CD4-positive, alpha-beta memory T cell (primary cell): ENCODE results near the gene LDB2. TPM values are rescaled to one million over a fixed set of nuclear protein-coding genes. Genes with fewer than 3 reads are reported as not detected.
"Not testable (repeated sequence)": the region's sequence is repeated elsewhere in the genome, so short reads cannot be mapped to it uniquely, and the experiment has no call there.

Experiments
- CTCF ChIA-PET: fragments of 350-600 bp; sonication (Branson Sonifier 250); formaldehyde crosslinking; loops from one replicate; lab custom pipeline; 2021; ENCODE audit warnings: inconsistent platforms; ENCODE audit not compliant: partially characterized antibody; lab: Charles Lee
- POLR2A ChIA-PET: fragments of 350-600 bp; sonication (Branson Sonifier 250); formaldehyde crosslinking; loops from one replicate; lab custom pipeline; 2021; ENCODE audit not compliant: partially characterized antibody; lab: Charles Lee
- DNase-seq, 5 donors: peaks; one replicate each; pipeline versions ENCODE4 v3.0.0 to v3.0.0-alpha.2; 2020 to 2022; ENCODE audit warnings: mixed read lengths in 1 of 5
- H3K27ac ChIP-seq: one replicate; pipeline ENCODE4 v1.7.0; 2013; ENCODE audit warnings: low read depth, low read length
- H3K27me3 ChIP-seq: 2 replicates; pipeline ENCODE4 v1.7.0; 2013; ENCODE audit warnings: mild to moderate bottlenecking, low read length, moderate library complexity; ENCODE audit not compliant: insufficient read depth
- H3K36me3 ChIP-seq: 2 replicates; pipeline ENCODE4 v1.7.0; 2013; ENCODE audit warnings: mild to moderate bottlenecking, low read length, moderate library complexity; ENCODE audit not compliant: insufficient read depth
- H3K4me1 ChIP-seq: 2 replicates; pipeline ENCODE4 v1.7.0; 2013; ENCODE audit warnings: mild to moderate bottlenecking, low read length, moderate library complexity; ENCODE audit not compliant: insufficient read depth
- H3K4me3 ChIP-seq, 2 donors: one replicate each; pipeline ENCODE4 v1.7.0; 2013; ENCODE audit warnings: low read length in 2 of 2, mild to moderate bottlenecking in 1 of 2
- H3K9me3 ChIP-seq, 2 donors: one replicate each; pipeline ENCODE4 v1.7.0; 2013; ENCODE audit warnings: low read length in 2 of 2, control low read depth in 1 of 2; ENCODE audit not compliant: control insufficient read depth in 1 of 2
- H3K27ac Mint-ChIP-seq, 7 donors: one replicate each; pipeline ENCODE4 v1.8.0; 2020 to 2021; ENCODE audit warnings: mixed read lengths in 7 of 7, mild to moderate bottlenecking in 6 of 7, inconsistent platforms in 3 of 7, moderate library complexity in 3 of 7
- H3K27me3 Mint-ChIP-seq, 2 donors: one replicate each; pipeline ENCODE4 v1.8.0; 2020 to 2021; ENCODE audit warnings: mixed read lengths in 2 of 2
- H3K36me3 Mint-ChIP-seq, 2 donors: one replicate each; pipeline ENCODE4 v1.8.0; 2020 to 2021; ENCODE audit warnings: mixed read lengths in 2 of 2, inconsistent platforms in 1 of 2, mild to moderate bottlenecking in 1 of 2
- H3K4me1 Mint-ChIP-seq, 4 donors: one replicate each; pipeline ENCODE4 v1.8.0; 2020 to 2021; ENCODE audit warnings: mixed read lengths in 4 of 4, mild to moderate bottlenecking in 1 of 4
- H3K4me3 Mint-ChIP-seq, 8 donors: one replicate each; pipeline ENCODE4 v1.8.0; 2020 to 2021; ENCODE audit warnings: mixed read lengths in 8 of 8, mild to moderate bottlenecking in 7 of 8, moderate library complexity in 6 of 8, inconsistent platforms in 3 of 8
- H3K9me3 Mint-ChIP-seq, 8 donors: one replicate each; pipeline ENCODE4 v1.8.0; 2020 to 2021; ENCODE audit warnings: mixed read lengths in 8 of 8, mild to moderate bottlenecking in 5 of 8, inconsistent platforms in 3 of 8, moderate library complexity in 1 of 8
- intact Hi-C: fragments of 100-400 bp; cut with micrococcal nuclease; formaldehyde crosslinking; loops from one replicate; pipeline ENCODE4 v1.15.1; 2023
- polyA plus RNA-seq, 2 donors: library from polyadenylated mRNA; unstranded; fragments of 300-500 nt; fragmentation: Illumina TruSeq; gene quantifications; one replicate each; pipeline ENCODE4 v1.2.3, GENCODE V29; 2021
- total RNA-seq, 2 experiments: library from RNA; stranded (reverse); gene quantifications; one replicate each; pipeline ENCODE4 v1.2.3, GENCODE V29; 2021

Gene LDB2
- total and polyA plus RNA-seq, 4 experiments from 2014 or later: not detected

GRCh38 chr4:16524911-16525554 lies 373.4 kb downstream of the LDB2 start:
- peaks cover 0 to 4% (median 0%) of the 10 kb centered on the region in 8 donors for H3K9me3 Mint-ChIP-seq
- intact Hi-C loops: no loop called here
- no peak overlapping the region for H3K27ac ChIP-seq
- no peak overlapping the region for H3K4me3 ChIP-seq
- no peaks in the 10 kb centered on the region for H3K9me3 ChIP-seq
- H3K36me3 Mint-ChIP-seq: no peaks in the 10 kb centered on the region
- ChIA-PET POLR2A (no interaction called here), CTCF (no interaction called here)
- DNase-seq: no peak
- no peaks in the 10 kb centered on the region for H3K4me1 ChIP-seq
- no peaks in the 10 kb centered on the region for H3K36me3 ChIP-seq
- H3K4me1 Mint-ChIP-seq: no peaks in the 10 kb centered on the region
- H3K27ac Mint-ChIP-seq: no peak overlapping the region
- H3K4me3 Mint-ChIP-seq: no peak overlapping the region
- no peaks in the 10 kb centered on the region for H3K27me3 ChIP-seq
- H3K27me3 Mint-ChIP-seq: no peaks in the 10 kb centered on the region

GRCh38 chr4:16524406-16524805 lies 374.0 kb downstream of the LDB2 start:
- Mint-ChIP-seq H3K4me3 (no peak overlapping the region), H3K36me3 (no peaks in the 10 kb centered on the region), H3K4me1 (no peaks in the 10 kb centered on the region), H3K9me3 (peaks cover 0 to 2% (median 0%) of the 10 kb centered on the region in 8 donors), H3K27ac (no peak overlapping the region), H3K27me3 (no peaks in the 10 kb centered on the region)
- no peaks in the 10 kb centered on the region for H3K27me3 ChIP-seq
- ChIA-PET CTCF (no interaction called here), POLR2A (no interaction called here)
- intact Hi-C loops: no loop called here
- H3K4me3 ChIP-seq: no peak overlapping the region
- no peaks in the 10 kb centered on the region for H3K9me3 ChIP-seq
- H3K4me1 ChIP-seq: no peaks in the 10 kb centered on the region
- no peak overlapping the region for H3K27ac ChIP-seq
- no peak for DNase-seq
- no peaks in the 10 kb centered on the region for H3K36me3 ChIP-seq

GRCh38 chr4:16523526-16523925 lies 374.9 kb downstream of the LDB2 start:
- H3K4me1 Mint-ChIP-seq, H3K4me3 ChIP-seq, H3K9me3 Mint-ChIP-seq, H3K9me3 ChIP-seq, POLR2A ChIA-PET, H3K36me3 Mint-ChIP-seq, H3K27me3 Mint-ChIP-seq, H3K4me1 ChIP-seq, CTCF ChIA-PET, H3K36me3 ChIP-seq, DNase-seq, H3K27ac Mint-ChIP-seq, H3K27me3 ChIP-seq, intact Hi-C loops, H3K4me3 Mint-ChIP-seq, H3K27ac ChIP-seq: not testable (repeated sequence)

- H3K27ac Mint-ChIP-seq: no peak overlapping the region
- no peak overlapping the region for H3K4me3 Mint-ChIP-seq
- H3K9me3 Mint-ChIP-seq: peaks cover 0 to 2% (median 0%) of the 10 kb centered on the region in 8 donors
- POLR2A ChIA-PET: no interaction called here
- intact Hi-C loops: no loop called here
- no peaks in the 10 kb centered on the region for H3K36me3 Mint-ChIP-seq
- Histone ChIP-seq H3K9me3 (peaks cover 0 to 4% of the 10 kb centered on the region in 2 donors), H3K27me3 (no peaks in the 10 kb centered on the region), H3K27ac (no peak overlapping the region), H3K36me3 (no peaks in the 10 kb centered on the region), H3K4me1 (no peaks in the 10 kb centered on the region), H3K4me3 (no peak overlapping the region)
- no peaks in the 10 kb centered on the region for H3K4me1 Mint-ChIP-seq
- CTCF ChIA-PET: no interaction called here
- H3K27me3 Mint-ChIP-seq: no peaks in the 10 kb centered on the region
- DNase-seq: no peak
These were observed 377.1 kb downstream of the LDB2 start for GRCh38 chr4:16521156-16521915.

- CTCF ChIA-PET: no interaction called here
- POLR2A ChIA-PET: no interaction called here
- Mint-ChIP-seq H3K27me3 (no peaks in the 10 kb centered on the region), H3K4me3 (no peak overlapping the region), H3K4me1 (no peaks in the 10 kb centered on the region), H3K36me3 (no peaks in the 10 kb centered on the region), H3K27ac (no peak overlapping the region), H3K9me3 (peaks cover 0 to 4% (median 0%) of the 10 kb centered on the region in 8 donors)
- Histone ChIP-seq H3K4me3 (no peak overlapping the region), H3K4me1 (no peaks in the 10 kb centered on the region), H3K27me3 (no peaks in the 10 kb centered on the region), H3K36me3 (no peaks in the 10 kb centered on the region), H3K9me3 (peaks cover 0 to 4% of the 10 kb centered on the region in 2 donors), H3K27ac (no peak overlapping the region)
- no peak for DNase-seq
- intact Hi-C loops: no loop called here
These were observed 381.5 kb downstream of the LDB2 start for GRCh38 chr4:16516796-16517439.

GRCh38 chr4:16513876-16514275 lies 384.6 kb downstream of the LDB2 start:
- CTCF ChIA-PET: no interaction called here
- no peak for DNase-seq
- peaks cover 0 to 7% of the 10 kb centered on the region in 2 donors for H3K9me3 ChIP-seq
- H3K4me3 ChIP-seq: no peak overlapping the region
- no peaks in the 10 kb centered on the region for H3K4me1 ChIP-seq
- H3K36me3 Mint-ChIP-seq: no peaks in the 10 kb centered on the region
- no peak overlapping the region for H3K4me3 Mint-ChIP-seq
- H3K27ac Mint-ChIP-seq: no peak overlapping the region
- POLR2A ChIA-PET: no interaction called here
- no peaks in the 10 kb centered on the region for H3K27me3 Mint-ChIP-seq
- no peaks in the 10 kb centered on the region for H3K36me3 ChIP-seq
- no peaks in the 10 kb centered on the region for H3K4me1 Mint-ChIP-seq
- intact Hi-C loops: no loop called here
- peaks cover 0 to 7% (median 5%) of the 10 kb centered on the region in 8 donors for H3K9me3 Mint-ChIP-seq
- H3K27ac ChIP-seq: no peak overlapping the region
- no peaks in the 10 kb centered on the region for H3K27me3 ChIP-seq

GRCh38 chr4:16508968-16509367 lies 389.5 kb downstream of the LDB2 start:
- Mint-ChIP-seq H3K4me1 (no peaks in the 10 kb centered on the region), H3K4me3 (no peak overlapping the region), H3K36me3 (peaks cover 0 to 1% of the 10 kb centered on the region in 2 donors), H3K27ac (no peak overlapping the region), H3K27me3 (no peaks in the 10 kb centered on the region), H3K9me3 (peaks cover 2 to 19% (median 11%) of the 10 kb centered on the region in 8 donors)
- Histone ChIP-seq H3K9me3 (peaks cover 0 to 3% of the 10 kb centered on the region in 2 donors), H3K27ac (no peak overlapping the region), H3K4me1 (no peaks in the 10 kb centered on the region), H3K36me3 (no peaks in the 10 kb centered on the region), H3K27me3 (no peaks in the 10 kb centered on the region), H3K4me3 (no peak overlapping the region)
- CTCF ChIA-PET: no interaction called here
- no peak for DNase-seq
- POLR2A ChIA-PET: no interaction called here
- intact Hi-C loops: no loop called here
